ENCODE results near the gene CDH10. TPM values are rescaled to one million over a fixed set of nuclear protein-coding genes. Genes with fewer than 3 reads are reported as not detected.

The CDH10 gene
- total RNA-seq: 50.1 TPM

DNA sequence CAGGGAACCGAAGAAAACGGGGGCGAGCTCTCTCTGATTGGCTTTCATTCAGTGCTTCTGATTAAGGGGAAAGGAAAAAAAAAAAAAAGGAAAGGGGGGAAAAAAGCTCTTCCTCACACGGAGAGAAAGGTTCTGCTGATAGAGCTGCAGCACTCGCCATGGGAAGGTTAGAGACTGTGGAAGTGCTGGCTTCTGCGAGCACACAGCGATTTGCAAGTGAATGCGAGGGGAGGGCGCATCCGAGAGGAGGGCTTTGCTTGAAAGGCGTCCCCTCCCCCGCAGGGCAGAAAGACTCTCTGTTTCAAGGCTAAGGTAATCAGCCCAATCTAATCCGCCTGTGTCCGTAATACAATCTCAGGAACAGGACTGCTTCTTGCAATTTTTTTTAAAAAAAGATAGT is at the start of gene CDH10:
CDH10 (minus strand) TSS at position 218 of the 400 bp plus-strand sequence. CDS start 51,488 bp downstream, outside the sequence.
- DNase-seq: peak; percentile 61

GRCh38 chr5:24693609-24694008 is 48.8 kb upstream of the CDH10 start:
- no peak for DNase-seq

DNA sequence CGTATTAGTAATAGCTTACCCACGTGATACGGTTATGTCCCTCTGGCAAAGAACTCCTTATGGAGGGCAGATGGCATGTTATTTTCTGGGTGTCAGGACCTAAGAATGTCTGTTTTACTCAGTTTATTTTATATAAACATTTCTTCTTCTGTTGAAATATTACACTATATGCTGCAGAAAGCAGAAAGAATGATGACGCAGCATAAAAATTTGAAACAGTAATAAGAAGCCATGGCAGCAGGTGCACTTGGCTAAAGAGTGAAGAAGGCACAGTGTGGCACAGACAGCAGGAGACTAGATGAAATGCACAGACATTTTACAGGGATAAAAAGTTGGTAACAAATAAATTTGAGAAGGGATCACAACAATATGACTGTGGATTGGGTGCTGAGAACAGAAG is 46.3 kb upstream of the CDH10 start:
- DNase-seq: no peak

DNA sequence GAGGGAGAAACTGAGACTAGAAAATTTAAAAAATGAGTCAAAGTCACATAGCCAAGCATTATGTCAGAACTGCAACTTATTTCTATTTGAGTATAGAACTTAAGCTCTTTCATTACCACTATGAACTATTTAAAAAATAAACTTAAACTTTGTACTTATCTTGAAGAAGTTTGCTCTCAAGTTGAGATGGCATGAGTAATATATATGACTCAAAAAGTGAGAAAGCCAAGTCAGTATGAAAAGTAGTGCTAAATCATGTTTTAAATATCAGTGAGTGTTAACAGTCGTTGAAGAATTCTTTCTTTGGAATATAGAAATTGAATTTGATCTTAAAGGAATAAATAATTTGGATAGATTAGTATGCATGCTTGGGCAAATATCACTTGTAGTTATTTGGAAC is 36.3 kb upstream of the CDH10 start:
- DNase-seq: no peak

- no peak for DNase-seq
These were observed 23.3 kb upstream of the CDH10 start for GRCh38 chr5:24668050-24668449.

DNA sequence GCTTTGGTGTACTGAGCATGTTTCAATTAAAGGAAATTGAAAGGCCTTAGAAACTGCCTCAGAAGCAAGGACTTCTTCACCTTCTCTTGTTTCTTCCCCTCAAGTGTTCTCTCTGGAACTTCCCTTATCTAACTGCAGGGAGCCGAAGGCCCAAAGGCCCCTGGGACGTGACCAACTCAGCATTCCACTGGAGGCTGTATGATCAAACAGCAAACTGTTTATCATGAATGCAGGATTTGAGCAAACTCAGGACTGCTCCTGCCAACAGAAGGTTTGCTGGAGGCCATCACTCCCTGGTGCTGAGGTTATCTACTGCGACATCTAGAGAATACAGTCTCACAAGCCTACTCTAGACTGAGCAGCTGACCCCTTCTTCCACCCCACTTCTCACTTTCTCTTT is 4.8 kb upstream of the CDH10 start:
- no peak for DNase-seq

DNA sequence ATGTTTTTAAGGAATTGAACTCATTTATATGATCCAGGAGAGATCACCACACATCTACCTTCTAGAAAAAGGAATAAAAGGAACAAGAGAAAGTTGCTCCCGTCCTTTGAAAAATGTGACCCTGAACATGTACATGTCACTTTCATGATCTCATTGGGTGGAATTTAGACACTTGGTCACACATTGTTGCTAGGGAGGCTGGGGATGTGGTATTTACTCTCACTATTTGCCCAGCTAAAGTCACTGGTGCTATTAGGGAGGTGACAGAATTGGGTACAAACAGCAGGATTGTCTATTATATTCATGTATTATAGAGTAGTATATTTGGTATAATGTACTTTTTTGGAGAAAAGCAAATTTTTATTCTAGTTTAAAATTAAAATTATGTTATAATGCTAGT is 2.1 kb upstream of the CDH10 start:
- no peak for DNase-seq

GRCh38 chr5:24645483-24645882 is 705 bp upstream of the CDH10 start:
- no peak for DNase-seq

DNA sequence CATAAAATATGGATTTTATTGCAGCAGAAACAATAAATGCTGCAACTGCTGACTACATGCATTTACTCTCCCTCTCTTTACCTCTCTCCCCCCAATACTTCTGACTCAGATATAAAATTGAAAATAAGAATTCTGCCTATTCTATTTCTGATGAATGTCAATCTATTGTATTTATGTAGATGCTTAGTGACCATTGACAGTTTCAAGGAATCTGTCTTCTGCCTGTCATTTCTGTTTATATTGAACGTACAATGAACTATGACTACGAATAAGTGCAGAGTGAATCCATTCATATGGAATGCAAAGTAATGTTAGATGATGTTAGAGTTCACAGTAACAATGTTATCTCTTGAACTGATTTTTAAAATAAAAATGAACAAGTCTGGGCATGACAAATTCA is 898 bp downstream of the CDH10 start:
- no peak for DNase-seq

DNA sequence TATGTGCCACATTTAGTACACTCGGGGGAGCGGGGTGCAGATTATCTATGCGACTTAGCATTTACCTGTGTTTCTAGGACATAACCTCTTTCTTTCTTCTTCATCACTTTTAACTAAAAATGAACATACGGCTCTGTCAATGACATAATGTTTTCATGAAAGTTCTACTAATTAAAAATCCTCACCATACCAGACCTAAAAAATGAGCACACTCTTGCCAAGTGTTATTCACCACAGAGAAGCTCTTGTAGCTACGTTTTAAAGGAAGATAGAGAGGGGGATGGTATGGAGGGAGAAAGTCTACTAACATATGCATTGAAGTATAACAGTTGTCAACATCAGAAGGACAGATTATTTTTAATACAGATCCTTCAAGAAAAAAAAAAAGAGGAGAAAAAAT is 1.6 kb downstream of the CDH10 start:
- DNase-seq: no peak

- DNase-seq: no peak
These were observed 2.8 kb downstream of the CDH10 start for GRCh38 chr5:24642022-24642421.

- DNase-seq: no peak
These were observed 9.6 kb downstream of the CDH10 start for GRCh38 chr5:24635209-24635608.

DNA sequence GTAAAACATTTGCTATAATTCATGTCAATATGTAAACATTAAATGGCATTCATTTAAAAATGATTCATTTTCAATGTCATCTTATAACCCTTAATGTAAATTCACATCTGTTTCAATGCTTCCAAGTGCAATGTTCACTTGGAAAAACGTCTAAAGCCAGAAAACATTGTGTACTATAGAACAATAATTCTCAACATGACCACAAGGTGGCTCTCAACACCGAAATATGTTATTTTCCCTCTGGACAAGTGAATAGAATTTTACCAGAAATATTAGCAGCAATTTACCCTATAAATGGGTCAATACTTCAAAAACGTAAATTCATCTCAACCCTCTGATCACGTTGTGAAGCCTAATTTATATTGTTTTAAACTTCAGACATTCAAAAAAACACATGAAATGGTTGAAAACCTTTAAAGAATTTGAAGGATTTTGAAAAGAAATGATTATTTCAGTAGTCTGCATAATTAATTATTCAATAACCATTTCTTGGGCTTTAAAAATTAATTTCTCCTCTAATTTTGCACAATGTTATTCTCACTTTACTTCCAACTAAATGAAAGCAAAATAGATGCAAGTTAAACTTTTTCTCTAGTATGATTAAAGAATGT is 11.0 kb downstream of the CDH10 start:
- no peak for DNase-seq

- no peak for DNase-seq
These were observed 12.4 kb downstream of the CDH10 start for GRCh38 chr5:24632353-24632752.

GRCh38 chr5:24630918-24631317 is 13.9 kb downstream of the CDH10 start:
- no peak for DNase-seq

GRCh38 chr5:24629798-24630197 is 15.0 kb downstream of the CDH10 start:
- no peak for DNase-seq

- DNase-seq: no peak
These were observed 19.9 kb downstream of the CDH10 start for GRCh38 chr5:24624872-24625271.

- DNase-seq: no peak
These were observed 21.2 kb downstream of the CDH10 start for GRCh38 chr5:24623624-24624023.

DNA sequence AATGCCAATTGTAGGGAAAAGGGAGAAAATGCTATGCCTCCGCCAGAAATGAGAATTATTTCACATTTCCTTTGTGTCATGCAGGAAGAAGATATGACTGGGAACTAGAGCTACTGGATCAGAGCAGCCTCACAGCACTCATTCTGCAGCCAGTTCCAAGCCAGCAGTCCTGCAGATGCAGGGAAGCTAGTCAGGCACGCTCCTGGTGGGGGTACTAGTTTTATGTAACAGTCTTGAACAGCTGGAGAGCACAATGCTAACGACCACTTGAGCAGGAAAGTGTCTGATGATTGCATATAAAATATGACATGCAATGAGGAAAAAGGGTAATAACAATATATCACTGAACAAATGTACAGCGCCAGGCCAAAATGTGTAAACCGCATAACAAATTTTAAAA is 21.7 kb downstream of the CDH10 start:
- no peak for DNase-seq

DNA sequence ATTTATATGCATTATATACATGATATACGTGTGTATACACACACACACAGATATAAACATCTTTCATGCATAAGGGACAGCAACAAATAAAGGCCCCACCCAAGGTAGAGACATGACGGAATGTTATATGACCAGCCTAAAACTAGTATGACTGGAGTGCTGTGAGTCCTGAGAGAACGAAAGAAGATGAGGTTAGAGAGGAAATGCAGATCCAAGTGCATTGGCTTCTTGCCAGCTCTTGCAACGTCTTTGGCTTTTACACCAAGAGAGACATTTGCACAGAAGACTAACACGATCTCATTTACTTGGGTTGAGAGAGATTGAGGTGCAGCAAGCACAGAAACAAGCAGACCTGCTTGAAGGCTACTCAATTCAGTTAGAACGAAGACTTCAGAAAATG is 23.0 kb downstream of the CDH10 start:
- no peak for DNase-seq

DNA sequence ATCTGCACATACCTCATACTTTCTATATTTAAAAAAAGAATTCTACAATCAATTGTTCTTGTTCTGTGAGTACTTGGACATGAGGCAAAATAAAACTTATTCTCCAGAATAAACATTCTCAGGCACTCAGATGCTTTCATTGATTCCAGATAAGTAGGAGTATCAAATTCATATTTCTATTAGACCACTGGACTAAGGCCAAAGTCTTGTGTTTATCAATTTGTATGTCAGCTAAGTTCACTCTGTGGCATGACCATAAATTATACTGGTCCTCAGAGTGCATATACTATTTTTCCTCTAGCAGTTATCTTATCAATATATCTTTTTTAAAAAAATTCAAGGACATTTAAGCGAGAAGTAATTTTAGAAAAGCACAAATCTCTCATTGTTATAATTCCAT is 28.2 kb downstream of the CDH10 start:
- no peak for DNase-seq

- no peak for DNase-seq
These were observed 29.6 kb downstream of the CDH10 start for GRCh38 chr5:24615159-24615558.

- DNase-seq: no peak
These were observed 35.1 kb downstream of the CDH10 start for GRCh38 chr5:24609706-24610105.

GRCh38 chr5:24606971-24607370 is 37.8 kb downstream of the CDH10 start:
- DNase-seq: no peak

DNA sequence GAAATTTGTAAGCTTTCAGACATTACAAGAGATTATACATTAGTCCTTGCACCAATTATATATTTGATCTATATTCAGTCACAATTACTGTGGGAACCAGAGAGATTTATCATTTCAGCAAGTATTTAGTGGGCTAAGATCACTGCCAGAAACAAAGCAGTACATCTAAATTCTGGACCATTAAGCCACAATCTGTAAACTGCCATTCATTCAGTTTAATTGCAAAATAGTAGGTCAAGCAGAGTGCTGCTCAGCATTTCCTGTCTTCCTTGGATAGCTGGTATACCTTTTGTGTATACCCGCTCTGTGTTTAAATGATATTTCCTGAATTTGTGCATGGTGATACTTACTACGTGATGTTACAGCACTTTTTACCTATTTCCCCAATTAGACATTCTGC is 42.6 kb downstream of the CDH10 start:
- DNase-seq: no peak
